Activated T-helper 17 cell treated with anti-CD3 and anti-CD28 coated beads, Interleukin-2, amount 50 U/mL, for 72 hours (primary cell): ENCODE measurements around the gene WDR12. TPM values are rescaled to one million over a fixed set of nuclear protein-coding genes. Genes with fewer than 3 reads are reported as not detected.
A peak's percentile ranks its signal among the peaks of the same experiment; 100 is the strongest.
"Not testable (repeated sequence)": the region's sequence is repeated elsewhere in the genome, so short reads cannot be mapped to it uniquely, and the experiment has no call there.

Experiments used
- ATAC-seq: fragments of 150-1000 bp; cut with Tn5 transposase; replicated peaks from 2 replicates; pipeline ENCODE4 v1.10.0; 2021; ENCODE audit warnings: mild to moderate bottlenecking, moderate library complexity
- H3K27ac Mint-ChIP-seq: one replicate; pipeline ENCODE4 v1.8.0; 2022; ENCODE audit warnings: mixed read lengths
- H3K27me3 Mint-ChIP-seq: one replicate; pipeline ENCODE4 v1.8.0; 2022; ENCODE audit warnings: mixed read lengths
- H3K36me3 Mint-ChIP-seq: one replicate; pipeline ENCODE4 v1.8.0; 2022; ENCODE audit warnings: low read depth, mild to moderate bottlenecking, mixed read lengths
- H3K4me1 Mint-ChIP-seq: one replicate; pipeline ENCODE4 v1.8.0; 2022; ENCODE audit warnings: mixed read lengths
- H3K4me3 Mint-ChIP-seq: one replicate; pipeline ENCODE4 v1.8.0; 2022; ENCODE audit warnings: mild to moderate bottlenecking, mixed read lengths
- H3K9me3 Mint-ChIP-seq: one replicate; pipeline ENCODE4 v1.8.0; 2022; ENCODE audit warnings: mixed read lengths
- total RNA-seq, 2 donors: library from RNA; stranded (reverse); gene quantifications; one replicate each; pipeline ENCODE4 v1.2.3, GENCODE V29; 2022

WDR12 gene
- total RNA-seq = 100 to 1,000 TPM in 1 of 2 donors, 10 to 100 TPM in 1; 53.0 to 100 TPM

DNA sequence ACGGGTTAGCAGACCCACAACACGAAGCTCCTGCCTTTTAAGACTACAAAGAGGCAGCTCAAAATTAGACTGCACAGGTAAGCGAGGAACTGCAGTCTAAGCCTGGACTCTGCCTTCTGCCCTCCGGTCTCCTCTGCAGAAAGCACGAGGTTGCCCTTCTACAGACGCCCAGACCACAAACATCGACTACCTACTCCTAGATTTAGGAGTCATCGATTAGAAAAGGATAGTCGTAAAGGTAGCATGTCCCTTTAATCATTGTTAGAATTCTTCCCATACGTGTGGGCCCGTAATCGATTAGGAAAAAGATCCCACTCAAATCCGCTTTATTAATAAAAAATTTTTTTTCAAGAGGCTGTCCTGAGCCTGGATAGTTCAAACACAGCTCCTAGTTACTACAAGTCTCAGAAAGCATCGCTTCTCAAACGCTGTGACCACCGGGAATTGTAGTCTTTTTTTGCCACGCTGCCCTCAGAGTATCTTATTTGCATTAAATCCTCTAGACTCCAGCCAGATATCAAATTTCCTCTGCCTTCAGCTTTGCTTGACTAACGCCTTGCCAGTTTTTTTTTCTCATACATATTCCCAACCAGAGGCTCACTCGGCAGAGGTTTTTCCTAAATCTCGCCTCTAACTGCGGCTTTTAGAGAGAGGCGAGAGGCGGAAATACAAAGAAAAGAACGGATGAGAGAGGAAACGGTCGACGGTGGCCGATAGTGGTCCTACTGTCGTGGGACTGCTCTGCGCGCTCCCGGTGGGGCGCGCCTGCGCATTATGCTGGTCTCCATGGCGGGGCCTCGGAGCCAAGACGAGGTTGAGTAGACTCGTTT is at the start of gene WDR12, which contains the start of gene CARF:
Gene WDR12, minus strand, starts transcription at position 162 of the 830 bp plus-strand sequence. CDS start 197 bp downstream, outside the sequence.
Gene CARF, plus strand, starts transcription at position 764 of the 830 bp plus-strand sequence. CDS start 29,628 bp downstream, outside the sequence.
- Mint-ChIP-seq H3K9me3 (no peaks in the 10 kb centered on the region), H3K36me3 (peaks cover 14% of the 10 kb centered on the region), H3K4me3 (peak within 1 kb of the TSS; percentile 91), H3K27ac (peak within 1 kb of the TSS; percentile 92), H3K4me1 (peaks cover 18% of the 10 kb centered on the region), H3K27me3 (no peaks in the 10 kb centered on the region)
- peak; percentile 91 for ATAC-seq

DNA sequence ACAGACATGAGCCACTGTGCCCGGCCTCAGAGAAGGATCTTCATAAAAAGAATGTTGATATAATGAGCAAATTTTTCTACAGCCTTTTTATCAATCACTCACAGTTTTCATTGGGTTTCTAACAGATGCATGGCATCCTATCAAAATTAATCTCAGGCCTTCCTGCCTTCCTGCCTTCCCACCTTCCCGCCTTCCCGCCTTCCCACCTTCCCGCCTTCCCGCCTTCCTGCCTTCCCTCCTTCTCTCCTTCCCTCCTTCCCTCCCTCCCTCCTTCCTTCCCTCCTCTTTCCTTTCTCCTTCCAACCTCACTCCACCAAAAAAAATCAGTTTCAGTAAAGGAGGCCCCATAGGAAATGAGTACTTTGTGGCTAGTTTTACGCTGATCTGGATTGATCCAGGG is 49.1 kb upstream of the WDR12 start:
- Mint-ChIP-seq H3K4me1 (no peaks in the 10 kb centered on the region), H3K36me3 (peaks cover 29% of the 10 kb centered on the region), H3K4me3 (no peak overlapping the region), H3K9me3 (no peaks in the 10 kb centered on the region), H3K27me3 (no peaks in the 10 kb centered on the region), H3K27ac (no peak overlapping the region)
- ATAC-seq = no peak

DNA sequence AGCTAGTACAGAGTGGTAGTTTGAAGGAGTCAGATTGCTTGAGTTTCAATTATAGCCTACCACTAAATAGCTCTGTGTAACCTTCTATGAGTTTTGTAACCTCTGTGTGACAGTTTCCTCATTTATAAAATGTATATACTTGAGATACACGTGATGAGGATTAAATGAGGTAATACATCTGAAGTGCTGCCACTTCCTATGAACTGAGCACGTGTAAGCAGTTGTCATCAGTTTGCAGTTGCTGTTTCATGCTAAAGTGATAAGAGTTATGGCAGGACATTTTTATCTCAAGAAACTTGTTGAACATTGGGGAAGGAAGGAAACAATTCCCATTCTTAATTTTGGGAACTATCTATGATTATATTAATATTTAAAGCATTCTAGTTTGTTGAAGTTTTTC is 39.1 kb upstream of the WDR12 start:
- peaks cover 8% of the 10 kb centered on the region for H3K9me3 Mint-ChIP-seq
- no peak overlapping the region for H3K4me3 Mint-ChIP-seq
- H3K27me3 Mint-ChIP-seq = no peaks in the 10 kb centered on the region
- H3K36me3 Mint-ChIP-seq = peaks cover 37% of the 10 kb centered on the region
- H3K27ac Mint-ChIP-seq = no peak overlapping the region
- H3K4me1 Mint-ChIP-seq = no peaks in the 10 kb centered on the region
- no peak for ATAC-seq

DNA sequence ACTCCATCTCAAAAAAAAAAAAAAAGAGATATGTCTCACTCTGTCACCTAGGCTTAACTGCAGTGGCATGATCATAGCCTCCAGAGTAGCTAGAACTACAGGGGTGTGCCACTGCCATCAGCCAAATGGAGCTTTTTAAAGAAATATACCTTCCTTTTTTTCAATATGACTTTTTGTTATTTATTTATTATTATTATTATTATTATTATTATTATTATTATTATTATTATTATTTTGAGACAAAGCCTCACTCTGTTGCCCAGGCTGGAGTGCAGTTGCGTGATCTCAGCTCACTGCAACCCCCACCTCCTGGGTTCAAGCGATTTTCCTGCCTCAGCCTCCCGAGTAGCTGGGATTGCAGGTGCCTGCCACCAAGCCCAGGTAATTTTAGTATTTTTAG is 37.9 kb upstream of the WDR12 start:
- H3K4me1 Mint-ChIP-seq, ATAC-seq, H3K9me3 Mint-ChIP-seq, H3K4me3 Mint-ChIP-seq, H3K27me3 Mint-ChIP-seq, H3K27ac Mint-ChIP-seq: not testable (repeated sequence)
- peaks cover 43% of the 10 kb centered on the region for H3K36me3 Mint-ChIP-seq

DNA sequence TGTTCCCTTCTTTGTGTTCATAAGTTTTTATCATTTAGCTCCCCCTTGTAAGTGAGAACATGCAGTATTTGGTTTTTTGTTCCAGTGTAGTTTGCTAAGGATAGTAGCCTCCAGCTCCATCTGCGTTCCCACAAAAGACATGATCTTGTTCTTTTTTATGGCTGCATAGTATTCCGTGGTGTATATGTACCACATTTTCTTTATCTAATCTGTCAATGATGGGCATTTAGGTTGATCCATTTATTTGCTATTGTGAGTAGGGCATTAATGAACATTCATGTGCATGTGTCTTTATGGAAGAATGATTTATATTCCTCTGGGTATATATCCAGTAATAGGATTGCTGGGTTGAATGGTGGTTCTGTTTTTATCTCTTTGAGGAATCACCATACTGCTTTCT is 34.0 kb upstream of the WDR12 start:
- Mint-ChIP-seq H3K27me3 (no peaks in the 10 kb centered on the region), H3K9me3 (peaks cover 8% of the 10 kb centered on the region), H3K4me3 (no peak overlapping the region), H3K27ac (no peak overlapping the region), H3K36me3 (peaks cover 44% of the 10 kb centered on the region), H3K4me1 (no peaks in the 10 kb centered on the region)
- ATAC-seq = no peak

DNA sequence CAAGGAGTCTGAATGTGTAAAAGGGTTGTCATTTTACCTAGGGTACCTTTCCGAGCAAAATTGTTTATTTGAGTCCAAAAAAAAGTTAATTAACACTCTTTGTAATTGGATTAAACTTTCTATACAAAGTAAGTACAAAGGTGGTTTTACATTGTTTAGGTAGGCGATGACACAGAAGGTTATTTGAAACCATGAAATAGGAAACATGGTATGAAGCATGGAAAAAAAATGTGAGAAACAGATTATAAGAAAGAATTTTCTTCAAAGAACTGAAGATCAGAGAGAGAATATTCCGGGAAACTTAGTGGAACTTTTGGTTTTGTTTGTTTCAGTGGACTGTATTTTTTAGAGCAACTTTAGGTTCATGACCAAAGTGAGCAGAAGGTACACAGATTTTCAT is 33.3 kb upstream of the WDR12 start:
- Mint-ChIP-seq H3K9me3 (peaks cover 8% of the 10 kb centered on the region), H3K27me3 (no peaks in the 10 kb centered on the region), H3K4me3 (no peak overlapping the region), H3K27ac (no peak overlapping the region), H3K4me1 (no peaks in the 10 kb centered on the region), H3K36me3 (peaks cover 46% of the 10 kb centered on the region)
- ATAC-seq = no peak

DNA sequence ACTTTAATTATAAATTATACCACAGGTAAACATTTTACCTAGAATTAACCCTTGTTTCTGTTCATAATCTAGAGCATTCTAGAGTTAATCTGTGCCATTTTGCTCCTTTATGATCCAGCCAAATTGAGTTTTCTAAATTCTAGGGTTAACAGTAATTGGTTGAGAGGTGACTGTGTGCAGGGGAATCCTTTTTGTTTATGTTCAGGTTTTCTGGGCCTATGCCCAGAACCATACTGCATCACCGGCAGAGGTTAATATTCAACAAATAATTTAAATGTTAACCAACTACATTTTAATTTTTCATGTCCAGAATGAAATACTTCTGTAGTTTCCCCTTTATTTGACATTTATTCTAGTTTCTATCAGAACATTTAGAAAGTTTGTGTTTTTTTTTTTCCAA is 32.9 kb upstream of the WDR12 start:
- ATAC-seq = no peak
- H3K9me3 Mint-ChIP-seq = peaks cover 8% of the 10 kb centered on the region
- no peak overlapping the region for H3K4me3 Mint-ChIP-seq
- no peaks in the 10 kb centered on the region for H3K4me1 Mint-ChIP-seq
- no peak overlapping the region for H3K27ac Mint-ChIP-seq
- H3K27me3 Mint-ChIP-seq = no peaks in the 10 kb centered on the region
- H3K36me3 Mint-ChIP-seq = peaks cover 46% of the 10 kb centered on the region

DNA sequence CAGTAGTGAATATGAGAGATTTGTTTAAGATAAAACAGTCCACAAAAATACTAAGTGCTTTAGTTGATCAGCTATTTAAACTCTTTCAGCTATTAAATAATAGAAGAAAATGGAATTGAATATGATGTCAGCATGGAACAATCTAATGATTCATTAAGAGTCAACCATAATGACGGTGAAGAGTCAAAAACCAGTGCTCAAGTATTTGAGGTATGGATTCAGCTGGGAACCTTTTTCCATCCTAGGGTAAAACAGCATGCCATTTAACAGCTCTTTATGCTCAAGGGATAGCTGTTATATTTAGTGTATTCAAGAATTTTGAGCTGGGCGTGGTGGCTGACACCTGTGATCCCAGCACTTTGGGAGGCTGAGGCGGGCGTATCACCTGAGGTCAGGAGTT is 30.3 kb upstream of the WDR12 start:
- Mint-ChIP-seq H3K27ac (no peak overlapping the region), H3K36me3 (peaks cover 53% of the 10 kb centered on the region), H3K4me1 (no peaks in the 10 kb centered on the region), H3K9me3 (no peaks in the 10 kb centered on the region), H3K27me3 (no peaks in the 10 kb centered on the region), H3K4me3 (no peak overlapping the region)
- no peak for ATAC-seq

DNA sequence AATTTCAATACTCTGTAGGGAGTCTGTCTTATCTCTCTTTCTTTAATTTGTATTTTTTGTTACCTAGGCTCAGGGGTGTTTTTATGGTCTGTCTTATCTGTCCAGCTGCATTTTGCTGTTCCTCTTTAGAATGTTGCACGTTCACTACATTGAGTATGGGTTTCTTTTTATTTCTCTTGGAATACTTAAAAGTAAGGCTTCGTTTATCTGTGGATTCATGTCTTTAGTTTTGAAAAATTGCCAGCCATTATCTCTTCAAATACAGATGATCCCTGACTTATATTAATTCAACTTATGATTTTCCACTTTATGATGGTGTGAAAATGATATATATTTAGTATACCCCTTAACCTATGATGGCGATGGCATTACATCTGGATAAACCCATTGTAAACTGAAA is 27.5 kb upstream of the WDR12 start:
- Mint-ChIP-seq H3K27me3 (no peaks in the 10 kb centered on the region), H3K36me3 (peaks cover 32% of the 10 kb centered on the region), H3K4me3 (no peak overlapping the region), H3K27ac (no peak overlapping the region), H3K9me3 (no peaks in the 10 kb centered on the region), H3K4me1 (no peaks in the 10 kb centered on the region)
- ATAC-seq = no peak

DNA sequence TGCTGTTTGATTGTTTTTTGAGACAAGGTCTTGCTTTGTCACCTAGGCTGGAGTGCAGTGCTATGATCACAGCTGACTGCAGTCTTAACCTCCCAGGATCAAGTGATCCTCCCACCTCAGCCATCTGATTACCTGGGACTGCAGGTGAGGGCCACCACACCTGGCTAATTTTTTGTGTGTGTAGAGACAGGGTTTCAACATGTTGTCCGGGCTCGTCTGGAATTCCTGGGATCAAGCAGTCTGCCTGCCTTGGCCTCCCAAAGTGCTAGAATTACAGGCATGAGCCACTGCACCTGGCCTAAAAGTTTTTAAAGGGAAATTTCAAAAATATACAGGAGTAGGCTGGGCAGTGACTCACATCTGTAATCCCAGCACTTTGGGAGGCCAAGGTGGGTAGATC is 23.0 kb upstream of the WDR12 start:
- H3K27me3 Mint-ChIP-seq = no peaks in the 10 kb centered on the region
- H3K4me3 Mint-ChIP-seq = no peak overlapping the region
- ATAC-seq = no peak
- no peaks in the 10 kb centered on the region for H3K9me3 Mint-ChIP-seq
- H3K27ac Mint-ChIP-seq = no peak overlapping the region
- H3K36me3 Mint-ChIP-seq = peaks cover 25% of the 10 kb centered on the region
- no peaks in the 10 kb centered on the region for H3K4me1 Mint-ChIP-seq

DNA sequence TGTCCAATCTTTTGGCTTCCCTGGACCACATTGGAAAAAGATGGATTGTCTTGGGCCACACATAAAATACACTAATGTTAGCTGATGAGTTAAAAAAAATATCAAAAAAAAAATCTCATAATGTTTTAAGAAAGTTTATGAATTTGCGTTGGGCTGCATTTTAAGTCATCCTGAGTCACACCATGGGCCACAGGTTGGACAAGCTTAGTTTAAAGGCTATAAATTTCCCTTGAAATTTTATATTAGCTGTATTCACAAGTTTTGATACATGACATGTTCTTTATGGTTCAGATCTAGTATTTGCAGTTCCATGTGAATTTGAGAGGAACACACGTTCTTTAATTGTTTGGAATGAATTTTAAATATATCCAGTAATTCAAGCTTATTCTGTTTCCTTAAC is 22.5 kb upstream of the WDR12 start:
- no peaks in the 10 kb centered on the region for H3K27me3 Mint-ChIP-seq
- H3K36me3 Mint-ChIP-seq = peaks cover 26% of the 10 kb centered on the region
- H3K4me3 Mint-ChIP-seq = no peak overlapping the region
- ATAC-seq = no peak
- no peaks in the 10 kb centered on the region for H3K9me3 Mint-ChIP-seq
- no peaks in the 10 kb centered on the region for H3K4me1 Mint-ChIP-seq
- no peak overlapping the region for H3K27ac Mint-ChIP-seq

DNA sequence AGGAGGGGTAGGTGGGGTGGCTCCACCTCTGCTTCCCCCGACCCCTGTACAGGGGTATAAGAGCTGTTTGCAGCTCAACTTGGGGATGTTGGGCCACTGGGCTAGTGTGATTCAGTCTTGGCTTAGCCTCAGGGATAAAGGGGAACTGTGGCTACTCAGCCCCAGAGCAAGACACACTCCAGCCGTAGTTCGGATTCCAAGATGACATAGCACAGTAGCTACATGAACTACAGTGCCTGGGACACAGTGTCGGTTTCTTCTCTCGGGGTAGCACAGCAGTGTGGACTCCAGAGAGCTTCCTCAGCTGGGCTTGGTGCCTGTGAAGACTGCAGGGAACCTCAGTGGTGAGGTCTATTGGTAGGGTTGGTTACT is 21.7 kb upstream of the WDR12 start:
- H3K36me3 Mint-ChIP-seq = peaks cover 21% of the 10 kb centered on the region
- ATAC-seq = no peak
- H3K27me3 Mint-ChIP-seq = no peaks in the 10 kb centered on the region
- no peak overlapping the region for H3K4me3 Mint-ChIP-seq
- no peak overlapping the region for H3K27ac Mint-ChIP-seq
- no peaks in the 10 kb centered on the region for H3K9me3 Mint-ChIP-seq
- H3K4me1 Mint-ChIP-seq = no peaks in the 10 kb centered on the region

DNA sequence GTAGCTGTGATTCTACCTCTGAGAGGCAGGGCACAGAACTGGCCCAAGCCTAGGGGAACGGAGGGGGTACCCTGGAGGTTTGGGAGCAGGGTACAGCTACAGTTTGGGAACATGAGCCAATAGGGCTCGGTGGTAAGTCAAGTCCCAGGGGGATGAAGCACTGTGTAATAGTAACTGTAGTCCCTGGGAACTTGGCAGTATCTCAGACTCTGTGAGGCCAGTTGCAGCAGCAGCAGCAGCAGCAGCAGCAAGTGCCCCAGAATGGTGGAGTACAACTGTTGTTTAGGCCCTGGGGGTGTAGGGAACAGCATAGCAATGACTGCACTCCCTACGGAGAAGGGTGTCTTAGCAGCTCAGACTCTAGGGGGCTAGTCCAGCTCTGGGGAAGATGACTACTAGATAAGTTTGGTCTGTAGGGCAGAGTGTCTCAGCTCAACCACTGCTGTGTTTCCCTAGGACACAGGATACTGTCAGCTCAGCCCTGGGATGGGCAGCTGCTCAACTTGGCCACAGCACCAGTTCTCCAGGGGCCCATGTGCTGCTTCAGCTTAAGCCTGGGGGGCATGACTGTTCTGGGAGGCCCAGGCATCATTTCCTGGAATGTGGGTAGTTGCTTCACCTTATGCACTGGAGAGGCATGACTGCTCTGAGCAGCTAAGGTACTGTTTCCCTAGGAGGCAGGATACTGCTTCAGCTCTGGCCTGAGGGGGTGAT is 21.1 kb upstream of the WDR12 start:
- no peaks in the 10 kb centered on the region for H3K9me3 Mint-ChIP-seq
- no peak for ATAC-seq
- H3K4me1 Mint-ChIP-seq = no peaks in the 10 kb centered on the region
- no peaks in the 10 kb centered on the region for H3K27me3 Mint-ChIP-seq
- H3K27ac Mint-ChIP-seq = no peak overlapping the region
- H3K4me3 Mint-ChIP-seq = no peak overlapping the region
- peaks cover 21% of the 10 kb centered on the region for H3K36me3 Mint-ChIP-seq

DNA sequence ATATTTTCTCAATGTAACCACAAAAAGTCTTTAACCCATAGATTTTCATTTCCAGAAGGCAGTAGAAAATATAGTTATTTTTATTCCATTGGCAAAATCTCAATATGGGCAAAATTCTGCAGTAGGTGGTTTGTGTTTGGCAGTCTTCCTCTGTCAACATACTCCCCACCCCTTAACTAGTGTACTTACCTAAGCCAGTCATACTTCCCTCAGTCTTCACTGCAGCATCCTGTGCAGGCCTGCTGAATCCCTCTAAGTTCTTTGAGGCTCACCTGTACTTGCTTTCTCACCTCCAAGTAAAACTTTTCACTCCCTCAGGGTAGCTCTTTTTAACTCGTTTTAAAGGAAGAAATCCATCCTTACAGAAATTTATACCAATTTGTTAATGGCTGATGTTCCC is 7.4 kb upstream of the WDR12 start:
- ATAC-seq = no peak
- Mint-ChIP-seq H3K36me3 (peaks cover 15% of the 10 kb centered on the region), H3K9me3 (no peaks in the 10 kb centered on the region)

More for the DNA sequence above, 7.4 kb upstream of the WDR12 start:
- Mint-ChIP-seq H3K27ac (no peak overlapping the region), H3K4me1 (no peaks in the 10 kb centered on the region), H3K4me3 (no peak overlapping the region), H3K27me3 (no peaks in the 10 kb centered on the region)
